ENCODE data around the gene MBD1. TPM values are rescaled to one million over a fixed set of nuclear protein-coding genes. Genes with fewer than 3 reads are reported as not detected.

Gene MBD1
- total and polyA plus RNA-seq, 2 of the 13 experiments (the other 11 are each of a cell fraction or from before 2014, with no cell fraction given) = 25.5 to 28.6 TPM

- FAIRE-seq (no peak), ATAC-seq (no peak), DNase-seq (ENCODE audit: low spot score) (no peak)
- Histone ChIP-seq H2AFZ (ENCODE audit: low read length) (no peak overlapping the region), H3K4me1 (ENCODE audit: insufficient read depth, low read length) (peaks cover 24% of the 10 kb centered on the region), H3K4me3 (replicated peaks in 1 of 3; ENCODE audit: insufficient read depth in 1 of 3, low read depth in 2 of 3, low read length in 3 of 3) (no peak overlapping the region), H4K20me1 (ENCODE audit: insufficient read depth, low read length) (no peaks in the 10 kb centered on the region), H3K27ac (ENCODE audit: extremely low read length, insufficient read depth, low read length) (no peak overlapping the region), H3K27me3 (ENCODE audit: control insufficient read depth in 1 of 2, insufficient read depth in 2 of 2, low read length in 2 of 2) (no peaks in the 10 kb centered on the region; a peak in 1 of 5 replicates), H3K4me2 (ENCODE audit: low read depth, low read length) (no peak overlapping the region), H3K79me2 (ENCODE audit: insufficient read depth, low read length) (peaks cover 27% of the 10 kb centered on the region), H3K9me3 (ENCODE audit: low read length) (no peaks in the 10 kb centered on the region), H3K9ac (ENCODE audit: insufficient read depth, low read depth, low read length) (no peak overlapping the region), H3K36me3 (replicated peaks in 1 of 2; ENCODE audit: control insufficient read depth in 1 of 2, insufficient read depth in 2 of 2, low read length in 2 of 2) (peaks cover 34 to 48% of the 10 kb centered on the region in 2 experiments; a peak in 4 of 5 replicates)
- intact Hi-C loops (cut with micrococcal nuclease; ENCODE audit: unreplicated experiment) (no loop called here), in situ Hi-C loops (cut with HindIII; ENCODE audit: extremely low pct_ligation_motif_present, low pct_unique_long_range_greater_than_20kb) (no loop called here)
- ChIA-PET CTCF (ENCODE audit: low intra/inter-chr PET ratio, low total read pairs) (no interaction called here), POLR2A (no interaction called here)
- WGBS (ENCODE audit: low lambda C conversion rate) = 96% methylated on average over 6 of the region's 6 CpGs
- TSS peak; percentile 28 for BruUV-seq (replicated peaks)
- TF ChIP-seq ZNF746 (CRISPR knock-in tag; IDR thresholded peaks at IDR 0.05) (no peak), FOSL2 (CRISPR knock-in tag; IDR thresholded peaks at IDR 0.05) (0 out of 2 replicates have a peak, but pooled peaks have one; percentile 25)
These were observed 3.4 kb downstream of the MBD1 start for GRCh38 chr18:50277942-50278341.

- peaks cover 38 to 55% of the 10 kb centered on the region in 2 experiments; a peak in 4 of 5 replicates for H3K36me3 ChIP-seq (replicated peaks in 1 of 2; ENCODE audit: control insufficient read depth in 1 of 2, insufficient read depth in 2 of 2, low read length in 2 of 2)
- FAIRE-seq = no peak
These were observed 4.9 kb downstream of the MBD1 start for GRCh38 chr18:50276452-50276851.

More at GRCh38 chr18:50276452-50276851, 4.9 kb downstream of the MBD1 start:
- Histone ChIP-seq H3K27ac (ENCODE audit: extremely low read length, insufficient read depth, low read length) (no peak overlapping the region), H4K20me1 (ENCODE audit: insufficient read depth, low read length) (no peaks in the 10 kb centered on the region), H3K4me1 (ENCODE audit: insufficient read depth, low read length) (peaks cover 19% of the 10 kb centered on the region), H3K27me3 (ENCODE audit: control insufficient read depth in 1 of 2, insufficient read depth in 2 of 2, low read length in 2 of 2) (no peaks in the 10 kb centered on the region; a peak in 1 of 5 replicates), H2AFZ (ENCODE audit: low read length) (no peak overlapping the region), H3K79me2 (ENCODE audit: insufficient read depth, low read length) (peaks cover 27% of the 10 kb centered on the region), H3K4me2 (ENCODE audit: low read depth, low read length) (no peak overlapping the region), H3K4me3 (replicated peaks in 1 of 3; ENCODE audit: insufficient read depth in 1 of 3, low read depth in 2 of 3, low read length in 3 of 3) (no peak overlapping the region), H3K9me3 (ENCODE audit: low read length) (no peaks in the 10 kb centered on the region), H3K9ac (ENCODE audit: insufficient read depth, low read depth, low read length) (no peak overlapping the region)
- intact Hi-C loops (cut with micrococcal nuclease; ENCODE audit: unreplicated experiment) = no loop called here
- ChIA-PET CTCF (ENCODE audit: low intra/inter-chr PET ratio, low total read pairs) (no interaction called here), POLR2A (no interaction called here)
- ATAC-seq = no peak
- DNase-seq (ENCODE audit: low spot score) = no peak
- in situ Hi-C loops (cut with HindIII; ENCODE audit: extremely low pct_ligation_motif_present, low pct_unique_long_range_greater_than_20kb) = no loop called here
- 94% methylated on average over 4 of the region's 4 CpGs for WGBS (ENCODE audit: low lambda C conversion rate)
- TF ChIP-seq ADNP (CRISPR knock-in tag; IDR thresholded peaks at IDR 0.05) = no peak
- TF ChIP-seq RNF219 (CRISPR knock-in tag; IDR thresholded peaks at IDR 0.05) = no peak
- no peak for TF ChIP-seq PCBP1 (IDR thresholded peaks at IDR 0.05; ENCODE audit: borderline replicate concordance, low read depth, low read length)
- TF ChIP-seq GZF1 (CRISPR knock-in tag; IDR thresholded peaks at IDR 0.05) = no peak
- TF ChIP-seq ELF1 (CRISPR knock-in tag; IDR thresholded peaks at IDR 0.05) = no peak
- TF ChIP-seq MBD4 (IDR thresholded peaks at IDR 0.05; ENCODE audit: borderline replicate concordance, low read length) = no peak
- TF ChIP-seq MTA1 (CRISPR knock-in tag; IDR thresholded peaks at IDR 0.05; ENCODE audit: borderline replicate concordance) = no peak
- TF ChIP-seq PITX1 (CRISPR knock-in tag; IDR thresholded peaks at IDR 0.05) = no peak
- no peak for TF ChIP-seq ATF4 (CRISPR knock-in tag; IDR thresholded peaks at IDR 0.05)
- BruUV-seq (replicated peaks) = no TSS peak

All from HepG2 (cell line).